GM12864 (cell line): ENCODE measurements around the gene SEC24D.

ENCODE experiments used
- DNase-seq: peaks from one replicate; pipeline ENCODE4 v3.0.0-alpha.2; 2011; ENCODE audit warnings: low read depth
- H3K4me3 ChIP-seq: 2 replicates; pipeline ENCODE4 v1.5.1; 2011; ENCODE audit warnings: mild to moderate bottlenecking, low read depth, low read length, control low read depth
- TF ChIP-seq, protein P1 (sequence below): IDR thresholded peaks from 2 replicates; pipeline ENCODE4 v1.5.1; 2011; ENCODE audit warnings: low read depth, mild to moderate bottlenecking, moderate library complexity, low read length, control low read depth, inconsistent platforms; ENCODE audit errors: missing control alignments

SEC24D gene

GRCh38 chr4:118732591-118733330 is 103.2 kb downstream of the SEC24D start:
- DNase-seq = no peak

DNA sequence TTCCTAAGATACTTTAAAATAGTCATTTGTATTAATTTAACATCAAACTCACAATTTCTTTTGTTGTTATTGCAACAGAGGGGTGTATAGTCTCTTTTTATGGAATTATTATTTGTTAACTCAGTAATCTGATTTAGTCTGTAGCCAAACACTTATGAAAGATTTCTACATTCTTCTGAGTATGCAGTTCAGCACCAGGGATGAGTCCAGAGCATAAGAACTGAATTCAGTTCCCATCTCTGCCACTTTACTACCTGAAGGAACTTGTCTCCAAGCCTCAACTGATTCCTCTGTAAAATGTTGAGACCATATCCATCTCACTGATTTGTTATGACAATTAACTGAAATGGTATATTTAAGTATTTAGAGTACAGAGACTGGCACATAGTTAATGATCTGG is 105.2 kb downstream of the SEC24D start:
- DNase-seq = no peak
- H3K4me3 ChIP-seq = no peak overlapping the region
- TF ChIP-seq, protein P1, sequence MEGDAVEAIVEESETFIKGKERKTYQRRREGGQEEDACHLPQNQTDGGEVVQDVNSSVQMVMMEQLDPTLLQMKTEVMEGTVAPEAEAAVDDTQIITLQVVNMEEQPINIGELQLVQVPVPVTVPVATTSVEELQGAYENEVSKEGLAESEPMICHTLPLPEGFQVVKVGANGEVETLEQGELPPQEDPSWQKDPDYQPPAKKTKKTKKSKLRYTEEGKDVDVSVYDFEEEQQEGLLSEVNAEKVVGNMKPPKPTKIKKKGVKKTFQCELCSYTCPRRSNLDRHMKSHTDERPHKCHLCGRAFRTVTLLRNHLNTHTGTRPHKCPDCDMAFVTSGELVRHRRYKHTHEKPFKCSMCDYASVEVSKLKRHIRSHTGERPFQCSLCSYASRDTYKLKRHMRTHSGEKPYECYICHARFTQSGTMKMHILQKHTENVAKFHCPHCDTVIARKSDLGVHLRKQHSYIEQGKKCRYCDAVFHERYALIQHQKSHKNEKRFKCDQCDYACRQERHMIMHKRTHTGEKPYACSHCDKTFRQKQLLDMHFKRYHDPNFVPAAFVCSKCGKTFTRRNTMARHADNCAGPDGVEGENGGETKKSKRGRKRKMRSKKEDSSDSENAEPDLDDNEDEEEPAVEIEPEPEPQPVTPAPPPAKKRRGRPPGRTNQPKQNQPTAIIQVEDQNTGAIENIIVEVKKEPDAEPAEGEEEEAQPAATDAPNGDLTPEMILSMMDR = no peak

More at GRCh38 chr4:118732591-118733330, 103.2 kb downstream of the SEC24D start:
- TF ChIP-seq, protein P1 = no peak
- H3K4me3 ChIP-seq = no peak overlapping the region

- no peak for DNase-seq
- TF ChIP-seq, protein P1 = no peak
- no peak overlapping the region for H3K4me3 ChIP-seq
Observed at GRCh38 chr4:118729287-118730286, 106.3 kb downstream of the SEC24D start.

DNA sequence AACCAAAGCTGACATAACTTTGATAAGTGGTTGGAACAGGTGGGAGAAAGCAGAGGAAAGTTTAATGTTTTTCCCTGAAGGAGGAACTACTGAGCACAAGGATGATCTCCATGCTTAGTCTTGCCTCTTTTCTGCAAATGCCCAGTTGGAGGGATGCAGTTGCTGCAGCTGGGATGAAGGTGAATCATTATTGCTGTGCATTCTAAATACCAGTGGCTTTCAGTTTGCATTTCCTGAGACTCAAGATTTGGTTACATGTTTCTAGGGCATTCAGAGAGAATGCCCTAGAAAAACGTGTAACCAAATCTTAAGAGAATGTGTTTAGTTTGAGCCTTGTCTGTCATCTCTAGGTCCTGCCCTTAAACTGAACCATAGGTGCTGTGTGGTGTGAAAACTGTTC is 108.6 kb downstream of the SEC24D start:
- no peak for DNase-seq
- H3K4me3 ChIP-seq = no peak overlapping the region
- TF ChIP-seq, protein P1 = no peak

DNA sequence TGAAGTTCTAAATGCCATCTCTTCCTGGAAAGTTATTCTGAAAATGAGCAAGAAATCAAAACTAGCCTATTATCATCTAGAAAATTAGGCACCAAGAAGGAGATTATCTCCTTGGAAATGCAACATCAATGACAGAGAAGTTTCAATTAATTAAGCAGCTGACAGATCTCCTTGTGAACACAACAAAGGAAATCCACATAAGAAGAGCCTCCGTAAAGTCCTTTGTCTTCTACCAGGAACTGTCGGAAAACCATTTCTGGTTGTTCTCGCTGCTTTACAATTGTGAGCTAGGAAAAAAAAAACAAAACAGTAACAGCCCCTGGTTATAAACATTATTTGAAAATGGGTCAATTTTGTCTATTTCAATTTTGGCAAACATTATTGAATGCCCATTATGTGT is 112.6 kb downstream of the SEC24D start:
- H3K4me3 ChIP-seq = no peak overlapping the region
- TF ChIP-seq, protein P1 = no peak
- no peak for DNase-seq

DNA sequence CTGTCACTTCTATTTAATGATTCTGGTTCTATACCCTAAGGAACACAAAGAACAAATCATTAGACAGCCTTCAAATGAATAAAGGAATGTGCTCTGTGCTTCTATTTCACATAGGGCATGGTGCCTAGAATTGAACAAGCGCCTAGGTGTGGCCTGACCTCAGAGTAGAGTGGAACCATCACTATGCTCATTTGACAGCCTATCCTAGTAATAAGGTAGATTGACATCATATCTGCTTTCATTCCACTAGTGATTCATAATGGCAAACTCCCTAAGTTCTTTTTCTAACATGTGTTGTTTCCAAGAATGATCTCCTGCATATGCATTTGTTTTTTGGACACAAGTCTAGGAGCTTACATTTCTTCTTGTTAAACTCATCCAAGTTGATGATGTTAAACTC is 114.2 kb downstream of the SEC24D start:
- TF ChIP-seq, protein P1 = no peak
- DNase-seq = no peak
- H3K4me3 ChIP-seq = no peak overlapping the region
